Endothelial cell of umbilical vein (primary cell): ENCODE results near the gene KIAA0232. TPM values are rescaled to one million over a fixed set of nuclear protein-coding genes. Genes with fewer than 3 reads are reported as not detected.

Experiments
- BruUV-seq: library from RNA; stranded (reverse); fragments of 400-500 nt; replicated peaks from 2 replicates; lab custom pipeline; 2021; lab: Mats Ljungman, UMichigan
- CTCF ChIA-PET: fragments of 300-600, 350-600 bp; sonication (Branson Sonifier 250); formaldehyde crosslinking; loops from one replicate; lab custom pipeline; 2021; ENCODE audit warnings: antibody characterized with exemption, inconsistent platforms; lab: Charles Lee
- POLR2A ChIA-PET: fragments of 300-600, 350-600 bp; sonication (Branson Sonifier 250); formaldehyde crosslinking; loops from one replicate; lab custom pipeline; 2021; ENCODE audit warnings: antibody characterized with exemption, inconsistent platforms; lab: Charles Lee
- DNase-seq: peaks from one replicate; pipeline ENCODE4 v3.0.0-alpha.2; 2011; ENCODE audit warnings: low read depth, low spot score
- FAIRE-seq: peaks from 2 replicates; lab custom pipeline; 2011; peaks lifted over from hg19 to GRCh38; lab: Jason Lieb, UNC
- H2AFZ ChIP-seq: 2 replicates; pipeline ENCODE4 v1.6.0; 2012; ENCODE audit warnings: low read depth, low read length, control low read depth, inconsistent platforms
- H3K27ac ChIP-seq: 2 replicates; pipeline ENCODE4 v1.5.1; 2011; ENCODE audit warnings: low read depth, mild to moderate bottlenecking, control low read depth, low read length, moderate library complexity; ENCODE audit not compliant: insufficient read depth
- H3K27me3 ChIP-seq, 2 experiments: 2 replicates each; pipeline versions ENCODE4 v1.6.0 to v1.6.1; 2011; ENCODE audit warnings: low read length in 2 of 2, mixed read lengths in 1 of 2; ENCODE audit not compliant: control insufficient read depth in 2 of 2, insufficient read depth in 2 of 2
- H3K36me3 ChIP-seq, 2 experiments: 2 replicates in 1 of 2; 3 replicates in 1 of 2; pipeline ENCODE4 v1.5.1; 2011; ENCODE audit warnings: low read length in 2 of 2, mild to moderate bottlenecking in 1 of 2, moderate library complexity in 1 of 2; ENCODE audit not compliant: control insufficient read depth in 2 of 2, insufficient read depth in 2 of 2; ENCODE audit errors: extremely low read depth in 1 of 2
- H3K4me1 ChIP-seq: 3 replicates; pipeline ENCODE4 v1.5.1; 2011; ENCODE audit warnings: mild to moderate bottlenecking, low read length; ENCODE audit not compliant: control insufficient read depth, insufficient read depth; ENCODE audit errors: extremely low read depth
- H3K4me2 ChIP-seq: 2 replicates; pipeline ENCODE4 v1.6.1; 2011; ENCODE audit warnings: low read length, control low read depth, mixed read lengths; ENCODE audit not compliant: insufficient read depth
- H3K4me3 ChIP-seq, 3 experiments: fragments of 200-600 bp in 1 of 3; sonication (generic), shearing (Covaris generic) in 1 of 3; replicated peaks in 1 of 3; 2 replicates each; pipeline ENCODE4 v1.5.1; 2011 to 2016; ENCODE audit warnings: control low read depth in 3 of 3, low read length in 3 of 3, mild to moderate bottlenecking in 2 of 3, inconsistent platforms in 1 of 3, low read depth in 1 of 3, moderate library complexity in 1 of 3; ENCODE audit not compliant: insufficient read depth in 1 of 3
- H3K79me2 ChIP-seq: 2 replicates; pipeline ENCODE4 v1.6.0; 2012; ENCODE audit warnings: low read length, inconsistent platforms; ENCODE audit not compliant: control insufficient read depth, insufficient read depth
- H3K9ac ChIP-seq: replicated peaks from 2 replicates; pipeline ENCODE3; 2011; ENCODE audit warnings: low read length, control low read depth; ENCODE audit not compliant: insufficient read depth; ENCODE audit errors: extremely low read depth
- H3K9me1 ChIP-seq: replicated peaks from 3 replicates; pipeline ENCODE4 v1.6.0; 2011; ENCODE audit warnings: mild to moderate bottlenecking, low read length; ENCODE audit not compliant: control insufficient read depth, insufficient read depth; ENCODE audit errors: extremely low read depth
- H3K9me3 ChIP-seq: replicated peaks from 2 replicates; pipeline ENCODE4 v1.5.1; 2012; ENCODE audit warnings: low read length, inconsistent platforms; ENCODE audit not compliant: control insufficient read depth, insufficient read depth
- H4K20me1 ChIP-seq: replicated peaks from 2 replicates; pipeline ENCODE3; 2011; ENCODE audit warnings: mild to moderate bottlenecking, low read length; ENCODE audit not compliant: control insufficient read depth, insufficient read depth; ENCODE audit errors: extremely low read depth
- CTCF ChIP-seq, 2 donors: IDR thresholded peaks; 1 replicate in 1 of 2; 2 replicates in 1 of 2; pipeline ENCODE4 v1.5.1; 2011; ENCODE audit warnings: low read length in 2 of 2, mild to moderate bottlenecking in 2 of 2, moderate library complexity in 2 of 2, control low read depth in 1 of 2, inconsistent platforms in 1 of 2, low read depth in 1 of 2; ENCODE audit not compliant: insufficient read depth in 1 of 2; ENCODE audit errors: extremely low read depth in 1 of 2
- EZH2 ChIP-seq: IDR thresholded peaks from 2 replicates; pipeline ENCODE4 v1.6.1; 2012; ENCODE audit warnings: borderline replicate concordance, low read depth, mild to moderate bottlenecking, moderate library complexity, low read length, inconsistent platforms; ENCODE audit not compliant: severe bottlenecking
- FOS ChIP-seq: IDR thresholded peaks from 2 replicates; pipeline ENCODE4 v1.6.1; 2011; ENCODE audit warnings: mild to moderate bottlenecking, low read length, moderate library complexity, borderline replicate concordance; ENCODE audit not compliant: insufficient read depth
- GATA2 ChIP-seq: IDR thresholded peaks from 2 replicates; pipeline ENCODE4 v1.7.0; 2011; ENCODE audit warnings: low read depth, mild to moderate bottlenecking, moderate library complexity, mixed read lengths, low read length; ENCODE audit not compliant: insufficient read length, insufficient read depth
- JUN ChIP-seq: IDR thresholded peaks from 2 replicates; pipeline ENCODE4 v1.6.1; 2011; ENCODE audit warnings: borderline replicate concordance, low read depth; ENCODE audit not compliant: insufficient read length, insufficient read depth
- MAX ChIP-seq: IDR thresholded peaks from 2 replicates; pipeline ENCODE4 v1.6.1; 2011; ENCODE audit not compliant: insufficient read depth, insufficient read length
- MYC ChIP-seq: IDR thresholded peaks from one replicate; pipeline ENCODE4 v1.6.1; 2011; ENCODE audit warnings: mild to moderate bottlenecking, low read depth, low read length
- POLR2A ChIP-seq: IDR thresholded peaks from 2 replicates; pipeline ENCODE4 v1.6.1; 2012; ENCODE audit warnings: low read depth, mild to moderate bottlenecking, control low read depth, low read length
- POLR2AphosphoS5 ChIP-seq: IDR thresholded peaks from 2 replicates; pipeline ENCODE4 v1.6.1; 2012; ENCODE audit warnings: low read depth, mild to moderate bottlenecking, control low read depth, low read length, moderate library complexity; ENCODE audit not compliant: insufficient read depth
- dilution Hi-C: fragments of 300-500 bp; cut with MboI; formaldehyde crosslinking; loops from one replicate; pipeline ENCODE4 v1.15.0; 2019; ENCODE audit warnings: low sequenced_read_pairs; ENCODE audit not compliant: extremely low pct_ligation_motif_present
- intact Hi-C: fragments of 100-400 bp; cut with micrococcal nuclease; formaldehyde crosslinking; loops from one replicate; pipeline ENCODE4 v1.10.0; 2022
- polyA plus RNA-seq, 4 experiments: library from polyadenylated mRNA; depleted of rRNA in 3 of 4; stranded (reverse) in 3 of 4; unstranded in 1 of 4; fragments of >200 nt; gene quantifications; 2 replicates each; pipeline versions ENCODE4 v1.2.1 to v1.2.3, GENCODE V29; 2011 to 2012; ENCODE audit warnings: missing spikeins in 1 of 4
- total RNA-seq: library from RNA; stranded (reverse); gene quantifications from 2 replicates; pipeline ENCODE4 v1.2.3, GENCODE V29; 2021

Gene KIAA0232
- total and polyA plus RNA-seq, 2 donors (not counting 3 experiments of a cell fraction or from before 2014, with no cell fraction given): 5.3 to 18.4 TPM

GRCh38 chr4:6753891-6754290, 28.6 kb upstream of the KIAA0232 start:
- no TSS peak for BruUV-seq
- Histone ChIP-seq H4K20me1 (no peaks in the 10 kb centered on the region), H3K9me3 (no peaks in the 10 kb centered on the region), H3K79me2 (no peaks in the 10 kb centered on the region), H3K9me1 (no peaks in the 10 kb centered on the region), H3K9ac (no peak overlapping the region), H3K4me1 (peaks cover 6% of the 10 kb centered on the region), H3K4me2 (no peak overlapping the region), H3K27me3 (no peaks in the 10 kb centered on the region), H3K27ac (no peak overlapping the region), H2AFZ (no peak overlapping the region), H3K4me3 (no peak overlapping the region), H3K36me3 (no peaks in the 10 kb centered on the region)
- intact Hi-C loops: no loop called here
- dilution Hi-C loops: no loop called here
- DNase-seq (no peak), FAIRE-seq (no peak)
- CTCF ChIA-PET: no interaction called here
- TF ChIP-seq GATA2 (no peak), POLR2A (no peak), FOS (no peak), POLR2AphosphoS5 (no peak), CTCF (IDR thresholded peaks at IDR 0.05; ENCODE audit: extremely low read depth in 1 of 2, insufficient read depth in 1 of 2, low read depth in 1 of 2, low read length in 2 of 2) (no peak), MAX (no peak), MYC (no peak), JUN (no peak), EZH2 (no peak)
- POLR2A ChIA-PET: no interaction called here
